HG03469 (cell line): ENCODE measurements around the gene LRRTM3.

Experiments used
- ATAC-seq: cut with Tn5 transposase; IDR thresholded peaks from one replicate; pipeline ENCODE4 v1.9.1; 2021; ENCODE audit warnings: mild to moderate bottlenecking, moderate library complexity, moderate number of reproducible peaks; ENCODE audit not compliant: unreplicated experiment

The LRRTM3 gene

DNA sequence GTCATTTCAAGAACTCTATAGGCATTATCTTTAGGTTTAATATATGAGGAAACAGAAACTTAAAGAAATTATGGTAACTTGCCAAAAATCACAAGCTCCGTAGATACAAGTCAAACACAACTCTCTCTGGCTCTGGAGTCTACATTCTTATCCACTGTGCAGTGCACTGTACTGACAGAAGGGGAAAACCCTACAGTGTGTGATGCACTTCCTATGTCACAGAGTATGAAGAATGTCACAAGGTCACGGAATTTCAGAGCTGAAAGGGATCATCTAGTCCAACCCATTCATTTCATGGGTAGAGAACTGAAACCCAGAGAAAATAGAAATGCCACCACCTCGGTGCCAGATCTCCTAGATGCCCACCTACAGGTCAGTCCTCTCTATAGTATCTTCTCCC is 86.1 kb downstream of the LRRTM3 start:
- no peak for ATAC-seq

DNA sequence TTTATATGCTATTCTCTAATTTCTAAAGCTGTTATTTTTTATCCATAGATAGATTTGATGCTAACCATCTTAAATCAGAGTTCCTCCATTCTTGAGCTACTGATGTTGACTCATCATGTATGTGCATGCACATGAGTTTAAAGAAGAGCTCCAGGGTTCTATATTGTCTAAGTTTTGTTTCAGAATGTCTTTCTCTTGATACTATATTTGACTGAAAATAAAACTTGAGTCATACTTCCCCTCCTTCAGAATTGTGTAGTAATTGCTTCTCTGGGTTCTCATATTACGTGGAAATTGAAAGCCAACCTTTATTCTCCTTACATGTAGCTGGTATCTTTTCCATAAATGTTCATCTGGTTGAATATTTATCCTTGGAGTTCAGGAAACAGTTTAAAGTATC is 89.4 kb downstream of the LRRTM3 start:
- no peak for ATAC-seq

DNA sequence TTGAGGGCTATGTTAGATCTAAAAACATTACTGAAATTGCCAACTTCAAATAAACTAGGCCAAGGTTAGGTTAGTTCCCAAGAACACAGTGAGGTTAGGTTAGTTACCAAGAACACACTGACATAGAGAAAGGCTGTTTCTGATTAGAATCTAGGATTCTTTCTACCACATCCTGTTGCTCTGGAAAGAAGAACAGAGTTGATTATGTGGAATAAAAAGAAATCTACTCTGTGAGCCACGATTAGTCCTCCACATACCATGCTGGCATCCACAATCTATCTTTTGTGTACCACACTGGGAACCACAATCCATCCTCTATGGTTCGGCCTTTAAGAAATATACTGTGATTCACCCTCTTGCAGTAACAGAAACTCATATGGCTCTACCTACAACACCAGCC is 91.4 kb downstream of the LRRTM3 start:
- no peak for ATAC-seq

DNA sequence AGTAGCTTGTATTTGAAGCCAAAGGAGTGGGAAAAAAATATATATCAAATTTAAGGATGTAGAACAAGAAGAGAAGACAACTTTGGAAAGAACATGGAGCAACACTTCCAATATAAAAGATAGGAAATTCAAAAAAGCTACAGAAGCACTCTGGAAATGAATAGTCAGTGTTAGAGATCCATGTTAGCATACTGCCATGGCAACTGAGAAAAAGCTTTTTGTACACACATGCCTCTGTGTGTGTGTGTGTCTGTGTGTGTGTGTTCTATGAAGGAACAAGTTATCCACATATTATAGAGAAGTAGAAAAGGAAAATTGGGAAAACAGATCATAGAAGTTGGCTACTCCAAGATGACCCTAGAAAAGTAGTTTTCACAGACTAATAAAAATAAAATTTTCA is 96.3 kb downstream of the LRRTM3 start:
- ATAC-seq = no peak

DNA sequence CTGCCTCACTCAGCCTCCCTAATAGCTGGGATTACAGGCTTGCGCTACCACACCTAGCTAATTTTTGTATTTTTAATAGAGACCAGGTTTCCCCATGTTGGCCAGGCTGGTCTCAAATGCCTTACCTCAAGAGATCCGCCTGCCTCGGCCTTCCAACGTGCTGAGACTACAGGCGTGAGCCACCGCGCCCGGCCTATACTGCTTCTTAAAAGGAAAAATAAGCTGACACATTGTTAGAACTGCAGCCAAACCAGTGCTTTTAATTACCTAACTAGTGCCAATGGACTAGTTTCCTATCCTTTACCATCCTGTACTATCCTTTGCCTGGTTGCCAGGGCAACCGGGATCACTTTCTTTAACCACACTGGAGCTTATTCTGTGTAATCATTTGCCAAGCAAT is 108.0 kb downstream of the LRRTM3 start:
- no peak for ATAC-seq

DNA sequence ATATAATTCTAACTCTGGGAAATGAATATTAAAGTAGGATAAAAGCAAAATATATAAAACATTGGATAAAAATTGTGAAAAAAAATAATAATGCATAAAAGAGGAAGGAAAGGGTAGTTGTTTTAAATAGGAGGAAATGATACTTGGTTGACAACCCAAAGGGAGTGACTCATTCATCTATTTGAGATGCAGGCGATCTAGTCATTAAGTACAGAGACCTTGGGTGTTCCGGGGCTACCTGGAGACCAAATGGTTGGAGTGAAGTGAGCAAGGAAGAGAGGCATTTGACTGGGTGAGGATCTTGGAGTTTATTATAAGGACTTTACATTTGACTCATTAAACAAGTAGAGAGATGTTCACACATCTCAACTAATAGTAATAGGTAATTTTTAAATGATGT is 111.0 kb downstream of the LRRTM3 start:
- ATAC-seq = no peak

DNA sequence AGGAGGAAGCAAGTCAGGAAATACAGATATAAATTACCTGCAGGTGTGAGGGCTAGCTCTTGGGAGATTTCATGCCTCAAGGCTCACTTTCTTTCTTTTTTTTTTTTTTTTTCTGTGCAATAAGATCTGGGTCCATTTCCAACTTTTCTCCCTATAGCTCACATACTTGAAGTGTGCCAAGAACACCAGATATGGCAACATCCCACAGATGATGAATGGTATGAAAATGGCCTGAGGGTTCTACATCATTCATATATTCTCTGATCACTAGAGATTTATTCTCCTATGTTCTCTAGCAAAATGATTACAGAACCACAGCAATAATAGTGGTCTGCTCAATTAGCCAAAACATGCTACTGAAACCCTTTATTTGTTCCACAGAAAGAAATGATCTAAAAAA is 117.2 kb downstream of the LRRTM3 start:
- no peak for ATAC-seq

DNA sequence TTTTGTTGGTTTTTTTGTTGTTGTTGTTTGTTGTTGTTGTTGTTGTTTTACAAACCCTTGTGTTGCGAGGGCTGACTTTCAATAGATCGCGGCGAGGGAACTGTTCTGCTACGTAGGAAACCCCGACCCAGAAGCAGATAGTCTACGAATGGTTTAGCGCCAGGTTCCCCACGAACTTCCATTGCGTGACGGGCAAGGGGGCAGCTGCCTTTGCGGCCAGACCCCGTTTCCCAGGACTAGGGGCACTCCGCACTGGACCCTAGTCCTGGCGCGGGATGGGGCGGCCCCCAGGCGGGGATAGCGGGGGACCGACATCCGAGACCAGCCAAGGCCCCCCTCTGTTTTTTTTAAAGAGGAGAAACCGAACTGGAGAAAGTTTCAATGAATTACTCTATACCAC is 119.6 kb downstream of the LRRTM3 start:
- no peak for ATAC-seq

DNA sequence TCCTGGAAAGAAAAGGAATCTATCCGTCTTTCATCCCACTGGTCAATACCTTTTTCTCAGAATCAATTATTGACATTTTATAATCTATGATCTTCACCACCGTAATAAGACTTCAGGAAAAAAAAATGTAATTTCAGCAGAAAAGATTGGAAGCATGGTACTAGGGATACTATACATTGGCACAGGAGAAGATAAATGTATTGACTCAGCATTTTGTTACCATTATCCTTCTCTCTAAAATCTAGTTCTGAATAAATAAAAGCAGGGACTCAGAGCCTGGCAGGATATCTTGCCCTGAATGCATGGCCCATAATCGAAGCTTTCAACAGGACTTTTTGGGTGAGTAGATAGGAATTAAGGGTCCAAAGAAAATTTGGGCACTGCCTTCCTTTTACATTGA is 120.7 kb downstream of the LRRTM3 start:
- ATAC-seq = no peak

DNA sequence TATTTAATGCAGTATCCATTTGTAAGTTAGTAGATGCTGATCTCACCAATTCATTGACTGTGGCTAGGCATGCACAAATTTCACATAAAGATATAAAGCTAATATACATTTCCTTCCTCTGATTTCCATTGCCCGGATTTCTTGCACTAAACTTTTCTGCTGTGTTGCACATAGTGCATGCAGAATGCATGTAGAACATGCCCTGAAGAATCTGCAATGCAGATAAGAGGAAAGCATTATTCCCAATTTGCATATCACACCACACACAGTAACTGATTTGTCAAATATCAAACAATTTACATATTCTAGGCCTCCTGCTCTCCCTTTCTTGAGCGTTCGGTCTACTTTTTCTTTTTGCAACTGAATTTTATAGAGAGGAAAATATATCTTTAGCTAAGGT is 124.2 kb downstream of the LRRTM3 start:
- no peak for ATAC-seq

DNA sequence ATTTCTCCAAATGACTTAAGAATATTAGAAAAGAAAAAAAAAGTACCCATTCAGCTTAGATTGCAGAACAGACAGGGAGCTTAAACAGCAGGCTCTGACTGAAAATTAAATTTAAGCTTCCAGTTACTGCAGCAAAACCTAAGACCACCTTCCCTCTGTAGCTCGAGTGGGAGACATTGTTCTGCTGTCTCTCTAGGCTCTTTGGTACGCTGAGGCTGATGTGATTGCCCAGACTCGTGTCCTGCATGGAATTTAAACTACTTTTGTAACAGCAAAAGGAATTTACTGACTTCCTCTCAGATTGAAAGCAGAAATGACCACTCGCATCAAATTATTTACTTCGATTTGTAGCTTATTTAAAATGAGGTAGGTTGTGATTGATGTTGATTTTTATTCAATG is 124.6 kb downstream of the LRRTM3 start:
- no peak for ATAC-seq

DNA sequence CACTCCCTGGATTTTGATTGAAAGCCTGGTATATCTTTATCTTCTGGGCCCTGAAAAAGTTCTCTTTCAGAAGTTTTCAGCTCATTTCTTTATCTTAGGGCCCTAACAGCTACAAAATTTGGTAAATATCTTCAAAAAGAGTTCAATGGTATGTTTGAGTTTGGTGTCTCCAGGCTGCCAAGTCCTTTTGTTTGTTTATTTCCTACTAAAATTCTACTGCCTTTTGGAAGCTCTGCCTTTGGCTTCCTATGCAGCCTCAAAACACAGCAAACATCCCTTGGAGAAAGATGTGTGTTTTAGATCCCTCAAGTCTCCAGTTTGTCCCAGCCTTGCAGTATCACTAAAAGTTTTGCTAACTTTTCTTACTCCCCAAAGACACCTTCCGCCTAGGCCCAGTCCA is 146.8 kb downstream of the LRRTM3 start:
- ATAC-seq = no peak

DNA sequence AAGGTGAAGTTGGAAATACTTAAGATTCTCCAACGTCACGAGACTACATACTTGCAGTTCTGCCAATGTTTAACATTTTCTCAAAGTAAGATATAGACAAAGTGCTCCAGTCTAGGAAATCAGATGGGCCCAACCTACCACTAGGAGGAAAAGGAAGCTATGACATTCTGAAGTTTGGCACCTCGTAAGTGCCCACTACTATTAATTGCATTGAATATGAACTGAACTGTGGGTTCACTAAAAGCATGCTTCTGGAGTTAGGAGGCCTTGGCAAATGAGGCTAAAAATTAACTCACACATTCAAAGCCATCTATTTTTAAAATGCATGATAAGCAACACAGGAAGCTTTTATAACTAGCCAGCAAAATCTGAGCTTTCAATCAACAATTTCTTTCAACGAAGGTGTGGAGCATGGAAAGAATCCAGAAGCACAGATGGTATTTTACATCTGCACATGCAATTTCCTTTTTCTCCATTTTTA is 149.7 kb downstream of the LRRTM3 start:
- ATAC-seq = no peak

DNA sequence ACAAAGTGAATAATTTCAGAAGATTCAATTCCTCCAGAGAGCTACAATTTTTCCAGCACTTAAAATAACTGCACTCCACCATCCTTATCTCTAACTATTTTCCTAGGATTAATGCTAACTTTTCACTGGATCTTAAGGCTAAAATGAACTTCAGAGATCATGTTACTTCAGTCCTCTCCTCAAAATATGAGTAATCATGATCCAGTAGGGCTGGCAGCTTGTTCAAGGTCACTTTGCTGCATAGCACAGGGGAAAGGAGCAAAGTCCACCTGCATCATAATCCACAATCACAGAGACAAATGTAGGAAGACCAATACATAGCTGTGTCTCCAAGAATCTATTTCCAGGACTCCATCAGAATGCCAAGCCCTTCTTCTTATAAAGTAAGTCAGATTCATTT is 150.3 kb downstream of the LRRTM3 start:
- ATAC-seq = no peak

DNA sequence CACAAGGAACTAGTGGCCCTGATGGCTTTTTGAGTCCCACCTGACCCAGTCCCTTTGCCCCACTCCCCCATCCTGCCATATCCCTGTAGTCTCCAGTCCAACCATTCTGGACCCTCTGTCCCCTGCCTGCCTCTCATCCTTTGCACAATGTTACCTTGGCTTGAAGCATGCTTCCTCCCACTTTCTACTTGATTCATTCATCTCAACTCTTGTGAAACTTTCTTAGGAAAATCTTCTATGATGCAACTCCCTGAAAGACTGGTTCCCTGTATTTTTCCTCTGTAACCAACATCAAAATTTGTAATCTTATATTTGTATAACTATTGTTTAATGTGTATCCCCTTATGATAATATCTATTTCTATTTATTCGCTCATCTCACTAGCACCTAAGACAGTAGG is 151.5 kb downstream of the LRRTM3 start:
- ATAC-seq = no peak

DNA sequence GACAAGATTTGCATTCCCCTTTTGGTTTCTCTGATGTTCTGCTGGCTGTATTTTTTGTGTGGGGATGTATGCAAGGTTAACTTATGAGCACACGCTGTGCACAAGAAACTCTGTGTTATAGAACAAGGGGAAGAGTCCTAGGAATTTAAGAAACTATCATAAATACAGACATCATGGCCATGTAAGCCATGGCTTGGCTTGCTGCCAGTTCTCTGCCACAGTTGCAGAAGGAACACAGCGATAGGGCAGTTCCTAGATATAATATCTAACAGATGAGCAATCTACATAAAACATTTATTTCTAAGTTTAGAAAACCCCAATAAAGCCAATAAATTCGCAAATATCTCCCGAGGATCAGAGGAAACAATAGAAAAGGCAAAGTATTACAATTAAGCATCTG is 153.3 kb downstream of the LRRTM3 start:
- no peak for ATAC-seq

DNA sequence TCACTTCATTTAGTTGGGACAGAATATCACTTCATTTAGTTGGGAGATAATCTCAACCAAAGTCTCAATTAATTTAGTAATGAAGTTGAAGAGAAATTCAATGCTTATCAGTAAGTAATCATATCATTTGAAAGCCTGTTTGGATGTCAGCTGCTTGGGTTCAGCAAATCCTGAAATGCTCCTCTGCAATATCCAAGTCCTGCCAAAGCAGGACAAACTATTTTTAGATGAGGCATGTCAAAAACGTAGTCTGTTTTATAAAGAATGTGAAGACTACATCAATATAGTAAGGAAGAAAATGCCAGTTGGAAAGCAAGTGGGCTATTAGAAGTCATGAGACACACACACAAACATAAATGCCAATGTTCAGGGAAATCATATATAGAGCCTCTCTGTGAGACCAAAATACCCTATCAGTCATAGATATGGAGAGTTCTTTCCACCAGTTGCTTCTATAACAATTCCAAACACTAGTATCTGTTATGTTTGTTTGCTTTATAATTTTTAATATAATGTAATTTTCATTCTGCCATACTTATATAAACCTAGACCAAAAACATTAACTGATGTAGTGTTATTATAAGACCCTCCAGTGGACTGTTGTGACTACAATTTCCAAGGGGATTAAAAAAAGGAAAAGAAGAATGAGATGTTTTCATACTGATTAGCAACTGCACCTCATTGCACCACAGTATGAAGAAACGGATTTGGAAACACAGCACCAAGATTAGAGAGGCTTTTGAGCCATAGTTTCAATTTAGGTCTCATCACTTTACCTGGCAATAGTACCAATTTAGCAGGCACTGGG is 160.7 kb downstream of the LRRTM3 start:
- ATAC-seq = no peak

DNA sequence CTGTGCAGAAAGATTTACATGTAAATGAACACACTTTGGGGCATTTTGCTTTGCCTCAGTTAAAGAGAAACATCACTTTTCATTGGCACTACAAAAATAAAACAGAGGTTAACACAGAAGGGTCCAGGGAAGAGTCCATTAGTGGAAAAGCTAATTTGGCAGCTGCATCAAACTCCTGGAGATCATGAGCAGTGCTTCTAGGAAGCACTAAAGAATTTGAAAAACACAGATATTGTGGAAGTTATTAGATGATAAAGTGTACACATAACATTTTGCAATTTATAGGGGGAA is 161.2 kb downstream of the LRRTM3 start:
- ATAC-seq = no peak

DNA sequence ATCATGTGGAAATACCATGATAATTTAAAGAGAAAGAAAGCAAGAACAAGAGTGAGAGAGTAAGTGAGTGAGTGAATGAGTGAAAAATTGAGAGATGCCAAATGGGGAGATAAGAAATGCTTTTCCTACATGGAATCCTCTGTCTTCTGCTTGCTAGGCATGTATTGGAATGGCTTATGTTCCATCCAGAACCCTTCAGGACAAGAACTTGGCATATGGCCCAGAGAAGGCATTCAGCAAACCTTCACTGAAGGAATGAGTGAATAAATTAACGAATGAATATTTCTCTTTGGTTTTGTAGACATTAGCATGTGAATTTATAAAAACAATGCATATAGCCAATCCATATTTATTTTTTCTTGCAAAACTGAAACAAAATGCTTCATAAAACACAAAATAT is 162.2 kb downstream of the LRRTM3 start:
- no peak for ATAC-seq

DNA sequence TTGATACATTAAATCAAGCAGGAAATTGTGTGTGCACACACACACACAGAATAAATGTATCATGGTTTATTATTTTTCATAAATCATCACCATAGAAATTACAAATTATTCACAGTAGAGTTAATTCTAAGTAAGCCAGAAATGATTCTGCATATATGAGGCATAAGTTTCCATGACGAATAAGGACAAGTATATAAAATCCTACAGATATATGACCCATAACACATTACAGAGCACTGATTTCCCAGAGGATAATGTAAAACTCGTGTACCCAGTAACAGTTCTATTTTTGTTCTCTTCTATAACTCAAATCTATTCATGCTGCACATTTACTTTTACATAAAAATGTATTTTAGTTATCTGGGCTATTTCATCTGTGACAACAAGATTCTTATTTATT is 169.7 kb downstream of the LRRTM3 start:
- no peak for ATAC-seq

DNA sequence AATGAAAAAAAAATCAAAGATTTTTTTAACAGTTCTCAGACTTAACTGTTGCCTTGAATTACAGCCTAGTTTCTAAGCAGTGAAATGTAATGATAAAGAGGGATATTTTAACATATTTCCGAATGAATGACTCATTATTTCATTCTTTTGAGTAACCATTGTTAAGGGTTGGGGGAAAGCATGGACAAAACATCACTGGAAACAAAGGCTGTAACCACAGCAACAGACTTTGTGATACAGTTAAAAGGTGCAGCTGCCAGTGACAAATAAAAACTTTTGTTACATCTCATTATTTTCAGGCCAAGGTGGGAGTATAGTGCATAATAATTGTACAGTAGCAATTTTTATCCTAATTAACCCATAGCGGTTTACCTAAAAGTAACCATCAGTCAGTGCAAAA is 172.6 kb downstream of the LRRTM3 start:
- ATAC-seq = no peak

DNA sequence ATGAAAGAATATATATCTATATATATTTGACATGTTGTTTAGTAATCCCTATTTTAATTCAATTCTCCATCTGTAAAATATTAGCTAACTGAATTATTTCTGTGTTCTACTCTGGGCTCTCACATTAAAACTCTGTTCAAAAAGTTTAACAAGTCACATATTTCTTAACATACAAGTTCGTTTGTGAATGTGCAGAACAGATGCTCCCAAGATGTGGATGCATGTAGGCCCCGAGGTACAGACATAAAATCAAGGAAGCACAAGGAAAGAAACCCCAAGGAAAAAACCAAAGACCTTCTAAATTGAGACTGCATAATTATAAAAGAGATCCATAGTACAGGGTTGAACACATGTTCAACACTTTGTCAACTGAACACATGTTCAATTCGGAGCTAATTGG is 175.1 kb downstream of the LRRTM3 start:
- no peak for ATAC-seq

DNA sequence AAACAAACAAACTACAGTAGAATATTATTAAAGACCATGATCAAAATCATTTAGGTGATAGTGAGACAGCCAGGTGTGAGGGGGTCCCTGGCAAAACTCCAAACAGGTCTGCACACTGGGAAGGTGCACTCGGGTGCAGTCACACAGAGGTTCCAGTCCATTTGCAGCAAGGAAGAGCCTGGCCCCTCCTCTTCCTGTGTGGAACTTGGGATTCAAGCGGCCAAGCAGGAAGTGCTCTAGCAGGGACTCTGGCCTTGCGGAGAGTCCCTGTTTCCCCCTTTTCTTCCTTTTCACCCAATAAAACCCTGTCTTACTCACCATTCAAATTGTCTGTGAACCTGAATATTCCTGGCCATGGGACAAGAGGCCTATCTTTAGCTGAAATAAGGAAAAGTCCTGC is 181.8 kb downstream of the LRRTM3 start:
- no peak for ATAC-seq
